ENCODE measurements around the gene CDC34. TPM values are rescaled to one million over a fixed set of nuclear protein-coding genes. Genes with fewer than 3 reads are reported as not detected.

The CDC34 gene
- total and polyA plus RNA-seq, 9 of the 15 experiments (the other 6 are each of a cell fraction or from before 2014, with no cell fraction given) = 0.80 to 203 (median 65.5) TPM

GRCh38 chr19:556611-557382 is 25.2 kb downstream of the CDC34 start (continued):
- TF ChIP-seq ZBTB5 (IDR thresholded peaks at IDR 0.05) = no peak
- no peak for TF ChIP-seq ZNF232 (CRISPR knock-in tag; IDR thresholded peaks at IDR 0.05)
- TF ChIP-seq CTCF (IDR thresholded peaks at IDR 0.05 in 2 of 3, conservative IDR thresholded peaks at IDR 0.05 in 1 of 3; ENCODE audit: insufficient read depth in 2 of 3, low read depth in 1 of 3, low read length in 3 of 3) = no peak
- no peak for TF ChIP-seq ZNF561 (CRISPR knock-in tag; conservative IDR thresholded peaks at IDR 0.05)
- TF ChIP-seq MXI1 (IDR thresholded peaks at IDR 0.05; ENCODE audit: low read depth, low read length) = no peak
- TF ChIP-seq SAFB2 (IDR thresholded peaks at IDR 0.05; ENCODE audit: borderline replicate concordance, low read depth, low read length, severe bottlenecking) = no peak
- TF ChIP-seq HCFC1 (IDR thresholded peaks at IDR 0.05; ENCODE audit: low read depth, low read length) = no peak
- TF ChIP-seq ILF3 (IDR thresholded peaks at IDR 0.05; ENCODE audit: borderline replicate concordance) = no peak
- no peak for TF ChIP-seq ZNF695 (CRISPR knock-in tag; IDR thresholded peaks at IDR 0.05)
- no peak for TF ChIP-seq DDX20 (tag; IDR thresholded peaks at IDR 0.05; ENCODE audit: low read depth)
- no peak for TF ChIP-seq ZNF740 (CRISPR knock-in tag; IDR thresholded peaks at IDR 0.05)
- TF ChIP-seq ZNF740 (tag; IDR thresholded peaks at IDR 0.05) = 0 out of 4 replicates have a peak, but pooled peaks of 1 of the 2 experiments have one; percentile 20
- no peak for TF ChIP-seq L3MBTL2 (IDR thresholded peaks at IDR 0.05)
- no peak for TF ChIP-seq HMG20B (CRISPR knock-in tag; IDR thresholded peaks at IDR 0.05)

Data from K562 (cell line).